IMR-90 (cell line): ENCODE data around the gene PDCD11. TPM values are rescaled to one million over a fixed set of nuclear protein-coding genes. Genes with fewer than 3 reads are reported as not detected.

Source experiments
- ATAC-seq: fragments of 200-7000 bp; cut with Tn5 transposase; 2 replicates; pipeline ENCODE4 v1.9.1; 2020; ENCODE audit warnings: low read depth, mild to moderate bottlenecking, moderate library complexity
- BruUV-seq: library from RNA; stranded (reverse); fragments of 400-500 nt; replicated peaks from 2 replicates; lab custom pipeline; 2021; lab: Mats Ljungman, UMichigan
- CTCF ChIA-PET: fragments of 300-600 bp; formaldehyde crosslinking; extraction: SDS; loops from one replicate; lab custom pipeline; 2021; ENCODE audit warnings: antibody characterized with exemption; lab: Yijun Ruan, JAX
- POLR2A ChIA-PET: fragments of 300-600 bp; sonication (Branson Sonifier 250); formaldehyde crosslinking; loops from one replicate; lab custom pipeline; 2022; ENCODE audit warnings: antibody characterized with exemption; ENCODE audit not compliant: unreplicated experiment; lab: Charles Lee
- DNase-seq: peaks from one replicate; pipeline ENCODE4 v3.0.0; 2013
- H2AFZ ChIP-seq: replicated peaks from 2 replicates; pipeline ENCODE3; 2013; ENCODE audit warnings: low read length, mild to moderate bottlenecking; ENCODE audit not compliant: poor library complexity
- H2AK5ac ChIP-seq: 2 replicates; pipeline ENCODE4 v1.6.1; 2013; ENCODE audit warnings: low read depth, low read length, inconsistent platforms
- H2AK9ac ChIP-seq: replicated peaks from 2 replicates; pipeline ENCODE3; 2013; ENCODE audit warnings: mild to moderate bottlenecking, low read depth, low read length, moderate library complexity; ENCODE audit not compliant: poor library complexity
- H2BK120ac ChIP-seq: 2 replicates; pipeline ENCODE4 v1.6.1; 2013; ENCODE audit warnings: low read depth, low read length, inconsistent platforms
- H2BK15ac ChIP-seq: 3 replicates; pipeline ENCODE4 v1.6.1; 2013; ENCODE audit warnings: low read depth, low read length, inconsistent platforms
- H2BK20ac ChIP-seq: 2 replicates; pipeline ENCODE4 v1.6.1; 2013; ENCODE audit warnings: low read depth, mild to moderate bottlenecking, inconsistent platforms, low read length, moderate library complexity
- H2BK5ac ChIP-seq: 2 replicates; pipeline ENCODE4 v1.6.1; 2013; ENCODE audit warnings: mild to moderate bottlenecking, low read depth, low read length, inconsistent platforms; ENCODE audit not compliant: poor library complexity, severe bottlenecking
- H3K14ac ChIP-seq: replicated peaks from 2 replicates; pipeline ENCODE4 v1.6.1; 2013; ENCODE audit warnings: low read depth, low read length, inconsistent platforms
- H3K18ac ChIP-seq: 2 replicates; pipeline ENCODE4 v1.6.1; 2013; ENCODE audit warnings: low read depth, low read length, control low read depth
- H3K23ac ChIP-seq: 2 replicates; pipeline ENCODE4 v1.6.1; 2013; ENCODE audit warnings: low read depth, low read length, inconsistent platforms
- H3K27ac ChIP-seq: 2 replicates; pipeline ENCODE4 v1.5.1; 2013; ENCODE audit warnings: mild to moderate bottlenecking, control low read depth, low read length; ENCODE audit not compliant: insufficient read depth
- H3K27me3 ChIP-seq: 2 replicates; pipeline ENCODE4 v1.6.1; 2013; ENCODE audit warnings: low read length; ENCODE audit not compliant: control insufficient read depth, insufficient read depth
- H3K36me3 ChIP-seq: 2 replicates; pipeline ENCODE4 v1.6.1; 2013; ENCODE audit warnings: low read length, mixed read lengths; ENCODE audit not compliant: control insufficient read depth, insufficient read depth
- H3K4ac ChIP-seq: 2 replicates; pipeline ENCODE4 v1.6.1; 2013; ENCODE audit warnings: low read depth, low read length, inconsistent platforms
- H3K4me1 ChIP-seq: 2 replicates; pipeline ENCODE4 v1.6.1; 2013; ENCODE audit warnings: low read length, mixed read lengths; ENCODE audit not compliant: control insufficient read depth, insufficient read depth
- H3K4me2 ChIP-seq: 2 replicates; pipeline ENCODE4 v1.6.1; 2013; ENCODE audit warnings: low read depth, mild to moderate bottlenecking, control low read depth, low read length, moderate library complexity
- H3K4me3 ChIP-seq: 2 replicates; pipeline ENCODE4 v1.5.1; 2013; ENCODE audit warnings: low read depth, mild to moderate bottlenecking, control low read depth, low read length, moderate library complexity; ENCODE audit not compliant: insufficient read depth
- H3K56ac ChIP-seq: 2 replicates; pipeline ENCODE4 v1.6.1; 2013; ENCODE audit warnings: low read length, inconsistent platforms; ENCODE audit not compliant: insufficient read depth; ENCODE audit errors: extremely low read depth
- H3K79me1 ChIP-seq, 2 experiments: 2 replicates each; pipeline ENCODE4 v1.6.1; 2013; ENCODE audit warnings: low read length in 2 of 2, inconsistent platforms in 1 of 2, low read depth in 1 of 2
- H3K9ac ChIP-seq: 2 replicates; pipeline ENCODE4 v1.6.1; 2013; ENCODE audit warnings: low read depth, low read length, control low read depth
- H3K9me1 ChIP-seq: 2 replicates; pipeline ENCODE4 v1.6.1; 2013; ENCODE audit warnings: low read length, inconsistent platforms; ENCODE audit not compliant: insufficient read depth
- H3K9me3 ChIP-seq: 2 replicates; pipeline ENCODE4 v1.6.1; 2013; ENCODE audit warnings: low read length; ENCODE audit not compliant: control insufficient read depth, insufficient read depth
- H4K20me1 ChIP-seq: 2 replicates; pipeline ENCODE4 v1.6.1; 2013; ENCODE audit warnings: low read length, inconsistent platforms; ENCODE audit not compliant: insufficient read depth
- H4K5ac ChIP-seq: 2 replicates; pipeline ENCODE4 v1.6.1; 2013; ENCODE audit warnings: mild to moderate bottlenecking, low read depth, low read length, control low read depth
- H4K8ac ChIP-seq, 2 experiments: 2 replicates each; pipeline ENCODE4 v1.6.1; 2013; ENCODE audit warnings: low read depth in 2 of 2, low read length in 2 of 2, control low read depth in 1 of 2, inconsistent platforms in 1 of 2
- H4K91ac ChIP-seq: 2 replicates; pipeline ENCODE4 v1.6.1; 2013; ENCODE audit warnings: low read depth, low read length, inconsistent platforms; ENCODE audit not compliant: insufficient read depth
- FOS ChIP-seq: fragments of 150-350 bp; IDR thresholded peaks from 2 replicates; pipeline ENCODE4 v1.6.1; 2016; ENCODE audit warnings: low read depth, low read length
- MXI1 ChIP-seq: IDR thresholded peaks from 2 replicates; pipeline ENCODE4 v1.6.1; 2012; ENCODE audit warnings: low read depth, mild to moderate bottlenecking, low read length, moderate library complexity, borderline replicate concordance
- POLR2A ChIP-seq: IDR thresholded peaks from 2 replicates; pipeline ENCODE4 v1.6.1; 2012; ENCODE audit warnings: mild to moderate bottlenecking, low read depth, low read length
- RAD21 ChIP-seq: IDR thresholded peaks from 2 replicates; pipeline ENCODE4 v1.6.1; 2012; ENCODE audit warnings: low read length, improper control_type of control experiment
- RFX5 ChIP-seq: IDR thresholded peaks from 2 replicates; pipeline ENCODE4 v1.8.0; 2012; ENCODE audit warnings: low read depth, mild to moderate bottlenecking, low read length, moderate library complexity
- SMC3 ChIP-seq: fragments of 150-350 bp; IDR thresholded peaks from 2 replicates; pipeline ENCODE4 v1.6.1; 2016; ENCODE audit warnings: low read depth, mild to moderate bottlenecking, antibody characterized with exemption, low read length, moderate library complexity
- WGBS, 2 experiments: methylation state at CpG; one replicate each; pipeline versions ENCODE4 v1.1.5 to v1.1.7; 2013; ENCODE audit warnings: missing lambda C conversion rate in 2 of 2; ENCODE audit not compliant: insufficient read length in 1 of 2; ENCODE audit errors: extremely low coverage in 2 of 2; 5-methylcytosine and 5-hydroxymethylcytosine counted together
- dilution Hi-C: fragments of 300-500 bp; cut with HindIII; formaldehyde crosslinking; loops from one replicate; pipeline ENCODE4 v1.14.3; 2018; ENCODE audit warnings: low sequenced_read_pairs; ENCODE audit not compliant: unreplicated experiment
- in situ Hi-C: fragments of 300-500 bp; cut with MboI; formaldehyde crosslinking; loops from 3 replicates; pipeline ENCODE4 v1.14.3; 2019; ENCODE audit warnings: low sequenced_read_pairs, inconsistent platforms, mixed read lengths
- intact Hi-C: fragments of 100-400 bp; cut with micrococcal nuclease; formaldehyde crosslinking; loops from 2 replicates; pipeline ENCODE4 v1.10.0; 2022
- polyA plus RNA-seq, 3 experiments: library from polyadenylated mRNA; depleted of rRNA; stranded (reverse); fragments of >200 nt; gene quantifications; 2 replicates each; pipeline ENCODE4 v1.2.3, GENCODE V29; 2012; ENCODE audit warnings: low replicate concordance in 1 of 3
- total RNA-seq: library from RNA; depleted of rRNA; stranded (reverse); fragments of >200 nt; gene quantifications from 2 replicates; pipeline ENCODE4 v1.2.3, GENCODE V29; 2012
- TF ChIP-seq, protein P1 (sequence below): conservative IDR thresholded peaks from 2 replicates; pipeline ENCODE4 v1.5.1; 2012; ENCODE audit warnings: mild to moderate bottlenecking, low read depth, low read length, improper control_type of control experiment

The PDCD11 gene
- total and polyA plus RNA-seq, 2 of the 4 experiments (the other 2 are of a cell fraction) = 20.4 to 56.8 TPM

- Histone ChIP-seq H2AK9ac (no peak overlapping the region), H4K8ac (no peak overlapping the region), H3K4me1 (peaks cover 3% of the 10 kb centered on the region), H3K4me2 (no peak overlapping the region), H3K4ac (no peak overlapping the region), H2BK20ac (no peak overlapping the region), H2AK5ac (no peak overlapping the region), H4K91ac (no peak overlapping the region), H3K9me3 (no peaks in the 10 kb centered on the region), H2AFZ (peak overlapping the region; percentile 75), H4K20me1 (no peaks in the 10 kb centered on the region), H4K5ac (no peak overlapping the region), H3K36me3 (no peaks in the 10 kb centered on the region), H3K79me1 (no peaks in the 10 kb centered on the region), H3K27ac (no peak overlapping the region), H3K14ac (no peak overlapping the region), H3K18ac (no peak overlapping the region), H2BK5ac (no peak overlapping the region), H3K9me1 (no peaks in the 10 kb centered on the region), H3K23ac (no peak overlapping the region), H3K27me3 (peaks cover 33% of the 10 kb centered on the region), H3K9ac (no peak overlapping the region), H2BK120ac (no peak overlapping the region), H3K56ac (no peak overlapping the region), H2BK15ac (no peak overlapping the region), H3K4me3 (no peak overlapping the region)
- TF ChIP-seq FOS (no peak), MXI1 (no peak), POLR2A (no peak), SMC3 (no peak), RAD21 (no peak), RFX5 (no peak)
- TF ChIP-seq, protein P1, sequence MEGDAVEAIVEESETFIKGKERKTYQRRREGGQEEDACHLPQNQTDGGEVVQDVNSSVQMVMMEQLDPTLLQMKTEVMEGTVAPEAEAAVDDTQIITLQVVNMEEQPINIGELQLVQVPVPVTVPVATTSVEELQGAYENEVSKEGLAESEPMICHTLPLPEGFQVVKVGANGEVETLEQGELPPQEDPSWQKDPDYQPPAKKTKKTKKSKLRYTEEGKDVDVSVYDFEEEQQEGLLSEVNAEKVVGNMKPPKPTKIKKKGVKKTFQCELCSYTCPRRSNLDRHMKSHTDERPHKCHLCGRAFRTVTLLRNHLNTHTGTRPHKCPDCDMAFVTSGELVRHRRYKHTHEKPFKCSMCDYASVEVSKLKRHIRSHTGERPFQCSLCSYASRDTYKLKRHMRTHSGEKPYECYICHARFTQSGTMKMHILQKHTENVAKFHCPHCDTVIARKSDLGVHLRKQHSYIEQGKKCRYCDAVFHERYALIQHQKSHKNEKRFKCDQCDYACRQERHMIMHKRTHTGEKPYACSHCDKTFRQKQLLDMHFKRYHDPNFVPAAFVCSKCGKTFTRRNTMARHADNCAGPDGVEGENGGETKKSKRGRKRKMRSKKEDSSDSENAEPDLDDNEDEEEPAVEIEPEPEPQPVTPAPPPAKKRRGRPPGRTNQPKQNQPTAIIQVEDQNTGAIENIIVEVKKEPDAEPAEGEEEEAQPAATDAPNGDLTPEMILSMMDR = no peak
- ATAC-seq (peak; percentile 36; the same call in 1 of the 2 replicates), DNase-seq (no peak)
- intact Hi-C loops = no loop called here
- dilution Hi-C loops = no loop called here
- BruUV-seq = no TSS peak
- CTCF ChIA-PET = no interaction called here
- in situ Hi-C loops = no loop called here
- WGBS, 2 experiments = no CpG with 5 or more reads among the region's 14 CpGs
- POLR2A ChIA-PET = no interaction called here
These were observed 74.6 kb downstream of the PDCD11 start for GRCh38 chr10:103470761-103471653.
